ENCODE data around the gene TRPM3.
A peak's percentile ranks its signal among the peaks of the same experiment; 100 is the strongest.

Gene TRPM3

GRCh38 chr9:70484232-70485130 lies 636.9 kb downstream of the TRPM3 start:
- DNase-seq (ENCODE audit: low spot score) = no peak

- no peak for DNase-seq (ENCODE audit: low spot score)
Observed at GRCh38 chr9:70481471-70481870, 640.0 kb downstream of the TRPM3 start.

GRCh38 chr9:70480405-70480980 lies 640.9 kb downstream of the TRPM3 start:
- peak; percentile 71 for DNase-seq (ENCODE audit: low spot score)

GRCh38 chr9:70479880-70480291 lies 641.5 kb downstream of the TRPM3 start:
- DNase-seq (ENCODE audit: low spot score) = no peak

Data from left forelimb (tissue), 1 donor.